Stimulated activated CD8-positive, alpha-beta memory T cell treated with anti-CD3 and anti-CD28 coated beads, Interleukin-12 subunit alpha, Interleukin-12 subunit beta, amount 100 ng/mL, for 24 hours (primary cell): Measurements from ENCODE around the gene IGSF1.

Experiments used
- DNase-seq: peaks from one replicate; pipeline ENCODE4 v3.0.0-alpha.2; 2020; ENCODE audit errors: extremely low read depth

Gene IGSF1, protein sequence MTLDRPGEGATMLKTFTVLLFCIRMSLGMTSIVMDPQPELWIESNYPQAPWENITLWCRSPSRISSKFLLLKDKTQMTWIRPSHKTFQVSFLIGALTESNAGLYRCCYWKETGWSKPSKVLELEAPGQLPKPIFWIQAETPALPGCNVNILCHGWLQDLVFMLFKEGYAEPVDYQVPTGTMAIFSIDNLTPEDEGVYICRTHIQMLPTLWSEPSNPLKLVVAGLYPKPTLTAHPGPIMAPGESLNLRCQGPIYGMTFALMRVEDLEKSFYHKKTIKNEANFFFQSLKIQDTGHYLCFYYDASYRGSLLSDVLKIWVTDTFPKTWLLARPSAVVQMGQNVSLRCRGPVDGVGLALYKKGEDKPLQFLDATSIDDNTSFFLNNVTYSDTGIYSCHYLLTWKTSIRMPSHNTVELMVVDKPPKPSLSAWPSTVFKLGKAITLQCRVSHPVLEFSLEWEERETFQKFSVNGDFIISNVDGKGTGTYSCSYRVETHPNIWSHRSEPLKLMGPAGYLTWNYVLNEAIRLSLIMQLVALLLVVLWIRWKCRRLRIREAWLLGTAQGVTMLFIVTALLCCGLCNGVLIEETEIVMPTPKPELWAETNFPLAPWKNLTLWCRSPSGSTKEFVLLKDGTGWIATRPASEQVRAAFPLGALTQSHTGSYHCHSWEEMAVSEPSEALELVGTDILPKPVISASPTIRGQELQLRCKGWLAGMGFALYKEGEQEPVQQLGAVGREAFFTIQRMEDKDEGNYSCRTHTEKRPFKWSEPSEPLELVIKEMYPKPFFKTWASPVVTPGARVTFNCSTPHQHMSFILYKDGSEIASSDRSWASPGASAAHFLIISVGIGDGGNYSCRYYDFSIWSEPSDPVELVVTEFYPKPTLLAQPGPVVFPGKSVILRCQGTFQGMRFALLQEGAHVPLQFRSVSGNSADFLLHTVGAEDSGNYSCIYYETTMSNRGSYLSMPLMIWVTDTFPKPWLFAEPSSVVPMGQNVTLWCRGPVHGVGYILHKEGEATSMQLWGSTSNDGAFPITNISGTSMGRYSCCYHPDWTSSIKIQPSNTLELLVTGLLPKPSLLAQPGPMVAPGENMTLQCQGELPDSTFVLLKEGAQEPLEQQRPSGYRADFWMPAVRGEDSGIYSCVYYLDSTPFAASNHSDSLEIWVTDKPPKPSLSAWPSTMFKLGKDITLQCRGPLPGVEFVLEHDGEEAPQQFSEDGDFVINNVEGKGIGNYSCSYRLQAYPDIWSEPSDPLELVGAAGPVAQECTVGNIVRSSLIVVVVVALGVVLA (N-terminal part only)

GRCh38 chrX:131288738-131289511 lies at the start of gene IGSF1:
Gene IGSF1 (minus strand): TSS chrX:131289306. CDS start chrX:131286674, 2,632 bp downstream.
- DNase-seq: no peak

DNA sequence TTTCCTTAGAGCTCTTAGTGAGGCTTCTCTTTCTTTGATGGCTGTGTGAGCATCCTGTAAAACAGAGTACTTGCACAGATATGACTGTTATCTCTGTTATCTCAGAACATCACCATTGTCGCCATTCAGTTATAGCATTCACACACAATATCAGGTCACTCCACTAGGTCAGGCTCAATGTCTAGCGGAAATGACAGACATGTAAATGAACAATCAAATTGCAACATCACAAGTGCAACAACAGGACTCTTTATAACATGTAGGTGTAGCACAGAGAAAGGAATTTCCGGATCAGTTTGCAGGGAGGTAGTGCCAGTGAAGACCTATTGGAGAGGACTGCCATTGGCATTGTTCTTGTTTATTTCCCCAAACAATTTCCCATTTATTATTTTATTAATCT lies 43.2 kb upstream of the IGSF1 start:
- no peak for DNase-seq

DNA sequence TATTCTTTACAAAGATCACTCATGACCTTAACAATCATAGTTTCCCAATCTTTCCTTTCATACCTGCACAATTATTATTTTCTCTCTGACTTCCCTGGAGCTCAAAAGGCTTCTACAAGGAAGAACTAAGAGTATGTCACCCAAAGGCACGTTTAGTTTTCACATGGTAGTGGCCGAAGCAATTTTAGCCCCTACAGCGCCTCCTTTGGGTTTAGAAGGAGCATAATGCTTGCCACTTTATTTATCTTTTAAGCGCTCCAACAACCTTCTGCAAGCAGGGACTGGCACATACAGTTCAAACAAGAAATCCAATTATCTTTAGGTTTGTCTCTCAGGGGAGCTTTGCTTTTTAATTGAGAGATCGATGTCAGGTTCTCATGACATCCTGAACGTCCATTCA lies 42.0 kb upstream of the IGSF1 start:
- DNase-seq: no peak

DNA sequence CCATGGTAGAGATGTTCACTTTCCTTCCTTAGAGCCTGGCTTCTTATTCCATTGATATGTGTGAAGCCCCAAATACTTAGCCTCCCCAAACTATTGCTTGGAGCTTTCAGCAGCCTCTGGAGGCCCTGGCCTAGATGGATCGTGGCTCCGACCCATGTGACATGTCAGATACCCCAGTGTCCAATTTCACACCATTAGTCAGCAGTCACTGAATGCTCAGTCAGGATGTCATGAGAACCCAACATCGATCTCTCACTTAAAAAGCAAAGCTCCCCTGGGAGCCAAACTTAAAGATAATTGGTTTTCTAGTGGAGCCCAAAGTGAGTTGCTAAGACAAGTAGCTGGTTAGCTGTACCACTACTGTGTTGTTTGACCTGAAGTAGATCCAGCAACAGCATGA lies 41.6 kb upstream of the IGSF1 start:
- DNase-seq: no peak

DNA sequence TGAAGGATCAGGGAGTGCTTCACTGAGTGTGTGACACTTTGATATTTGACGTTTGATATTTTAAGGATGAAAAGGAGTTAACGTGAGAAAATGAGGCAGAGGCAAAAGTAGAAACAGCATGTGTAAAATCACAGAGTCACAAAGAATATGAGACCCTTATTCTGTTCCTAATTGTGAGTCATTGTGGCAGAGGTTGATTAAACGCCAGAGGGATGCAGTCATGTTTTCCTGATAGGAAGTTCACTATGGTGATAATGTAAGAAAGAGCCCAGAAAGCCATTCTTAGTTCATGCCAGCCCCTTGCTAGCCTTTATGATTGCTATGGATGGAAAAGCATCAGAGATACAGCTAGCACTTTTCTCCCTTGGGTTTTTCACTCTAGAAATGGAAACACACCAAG lies 33.5 kb upstream of the IGSF1 start:
- DNase-seq: no peak

- DNase-seq: no peak
Measured at GRCh38 chrX:131317326-131317725, 28.2 kb upstream of the IGSF1 start.

- DNase-seq: no peak
Measured at GRCh38 chrX:131316260-131316659, 27.2 kb upstream of the IGSF1 start.

DNA sequence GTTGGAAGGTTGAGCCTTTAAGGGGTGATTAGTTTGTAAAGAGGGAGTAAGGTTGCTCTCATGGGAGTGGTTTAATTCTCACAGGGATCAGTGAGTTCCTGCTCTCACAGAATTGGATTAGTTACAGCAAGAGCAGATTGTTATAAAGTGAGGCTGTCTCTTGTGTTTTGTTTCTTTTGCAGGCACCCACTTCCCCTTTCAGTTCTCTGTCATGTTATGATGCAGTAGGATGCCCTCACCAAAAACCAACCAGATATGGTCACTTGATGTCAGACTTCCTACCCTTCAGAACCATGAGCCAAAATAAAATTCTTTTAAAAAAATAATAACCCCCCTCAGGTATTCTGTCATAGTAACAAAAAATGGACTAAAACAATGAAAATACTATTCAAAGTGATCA lies 19.9 kb upstream of the IGSF1 start:
- no peak for DNase-seq

- no peak for DNase-seq
Measured at GRCh38 chrX:131306601-131307000, 17.5 kb upstream of the IGSF1 start.

- DNase-seq: no peak
Measured at GRCh38 chrX:131305926-131306325, 16.8 kb upstream of the IGSF1 start.

GRCh38 chrX:131302701-131303100 lies 13.6 kb upstream of the IGSF1 start:
- DNase-seq: no peak

DNA sequence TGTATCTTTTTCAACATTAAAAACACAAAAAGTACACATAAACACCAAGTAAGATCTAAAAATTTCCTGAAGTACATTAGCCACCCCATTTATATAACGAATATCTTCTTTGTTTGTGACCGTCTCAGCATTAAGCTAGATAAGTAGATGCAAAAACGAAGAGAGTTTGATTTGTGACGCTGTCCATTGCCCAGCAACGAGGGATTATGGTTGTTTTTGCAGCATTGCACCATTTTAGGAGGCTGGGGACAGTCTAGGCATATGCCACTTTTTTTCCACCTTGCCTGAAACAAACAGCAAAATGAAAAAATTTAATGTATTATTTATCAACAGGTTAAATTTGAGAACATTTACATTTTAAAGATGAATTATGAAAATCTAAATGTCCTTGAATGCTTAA lies 12.0 kb upstream of the IGSF1 start:
- DNase-seq: no peak

DNA sequence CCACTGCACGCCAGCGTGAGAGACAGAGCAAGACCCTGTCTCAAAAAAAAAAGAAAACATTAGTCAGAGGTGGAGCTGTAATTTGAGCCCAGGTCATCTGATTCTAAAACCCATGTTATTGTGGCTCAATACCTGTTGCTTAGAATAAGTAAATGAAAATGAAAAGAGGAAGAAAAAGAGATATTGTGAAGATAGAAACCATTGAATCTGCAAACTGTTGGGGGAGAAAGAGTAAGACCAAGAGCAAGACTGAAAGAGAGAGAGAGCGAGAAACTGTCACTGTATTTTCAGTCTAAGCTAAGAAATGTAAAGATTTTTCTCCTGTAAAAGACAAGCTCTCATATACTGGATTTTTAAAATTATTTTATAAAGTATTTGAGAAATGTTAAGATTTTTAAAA lies 9.7 kb upstream of the IGSF1 start:
- DNase-seq: no peak

DNA sequence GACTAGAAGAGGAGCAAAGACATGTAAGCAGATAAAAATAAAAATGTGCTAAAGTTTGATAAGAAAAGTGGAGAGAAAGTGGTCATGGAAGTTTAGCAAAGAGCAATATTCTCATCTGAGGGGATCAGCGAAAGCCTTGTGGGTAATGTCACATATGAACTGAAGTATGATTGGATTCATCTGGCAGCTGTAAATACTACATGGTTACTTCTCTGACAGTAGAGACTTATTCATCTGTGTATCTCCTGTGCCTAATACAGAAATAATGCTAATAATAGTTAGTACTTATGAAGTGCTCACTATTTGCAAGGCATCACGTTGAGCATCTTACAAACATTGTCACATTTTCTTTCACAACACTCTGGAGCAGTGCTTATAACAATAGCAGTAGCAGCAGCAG lies 8.9 kb upstream of the IGSF1 start:
- DNase-seq: no peak

GRCh38 chrX:131289527-131289926 lies 421 bp upstream of the IGSF1 start:
- no peak for DNase-seq

DNA sequence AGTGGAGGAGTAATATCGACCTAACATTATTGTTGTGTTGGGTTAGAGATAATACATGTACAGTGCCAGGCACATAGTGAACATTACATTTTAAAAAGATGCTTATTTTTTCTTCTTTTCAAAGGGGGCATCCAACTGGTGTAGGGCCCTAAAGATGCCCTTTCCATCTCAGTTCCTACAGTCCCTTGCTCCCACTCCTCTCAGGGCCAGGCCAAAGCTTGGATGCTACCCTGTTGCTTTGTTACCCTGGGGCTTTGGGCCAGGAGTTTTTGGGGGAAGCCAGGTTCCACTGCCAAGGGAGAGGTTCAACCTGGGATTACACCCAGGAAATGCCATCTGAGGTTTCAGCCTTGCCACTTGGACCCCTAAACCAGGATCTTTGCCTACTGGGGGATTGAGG lies 918 bp downstream of the IGSF1 start:
- no peak for DNase-seq

GRCh38 chrX:131287560-131288179 lies 1.4 kb downstream of the IGSF1 start:
- DNase-seq: no peak

GRCh38 chrX:131279617-131280016 lies 9.5 kb downstream of the IGSF1 start:
- DNase-seq: no peak

GRCh38 chrX:131279197-131279596 lies 9.9 kb downstream of the IGSF1 start:
- DNase-seq: no peak

GRCh38 chrX:131277543-131278136 lies 11.5 kb downstream of the IGSF1 start:
- DNase-seq: no peak

- DNase-seq: no peak
Measured at GRCh38 chrX:131273011-131273410, 16.1 kb downstream of the IGSF1 start.
